Activated T-helper 2 cell treated with anti-CD3 and anti-CD28 coated beads, Interferon-gamma antibody, Interleukin-2, Interleukin-4, amounts not matched to agents 10 μg/mL and 5 μg/mL and 100 μg/mL, durations not matched to agents 14 hours and 24 hours and 36 hours (primary cell): Measurements from ENCODE around the gene EFEMP2. TPM values are rescaled to one million over a fixed set of nuclear protein-coding genes. Genes with fewer than 3 reads are reported as not detected.

ENCODE experiments used
- DNase-seq: peaks from one replicate; pipeline ENCODE4 v3.0.0; 2021; ENCODE audit warnings: low spot score
- H3K27ac Mint-ChIP-seq: one replicate; pipeline ENCODE4 v1.8.0; 2021; ENCODE audit warnings: mixed read lengths
- H3K27me3 Mint-ChIP-seq: one replicate; pipeline ENCODE4 v1.8.0; 2021; ENCODE audit warnings: low read depth, mixed read lengths
- H3K36me3 Mint-ChIP-seq: one replicate; pipeline ENCODE4 v1.8.0; 2021; ENCODE audit warnings: low read depth, mixed read lengths
- H3K4me1 Mint-ChIP-seq: one replicate; pipeline ENCODE4 v1.8.0; 2021; ENCODE audit warnings: low read depth, mixed read lengths
- H3K4me3 Mint-ChIP-seq: one replicate; pipeline ENCODE4 v1.8.0; 2021; ENCODE audit warnings: low read depth, mild to moderate bottlenecking, moderate library complexity, mixed read lengths
- H3K9me3 Mint-ChIP-seq: one replicate; pipeline ENCODE4 v1.8.0; 2021; ENCODE audit warnings: mixed read lengths
- intact Hi-C: fragments of 100-400 bp; cut with micrococcal nuclease; formaldehyde crosslinking; loops from one replicate; pipeline ENCODE4 v1.15.1; 2023
- total RNA-seq: library from RNA; stranded (reverse); gene quantifications from 2 replicates; pipeline ENCODE4 v1.2.3, GENCODE V29; 2022

EFEMP2 gene
- total RNA-seq, 1 donor from 2014 or later = 8.8 TPM

- intact Hi-C loops = no loop called here
- DNase-seq = no peak
- Mint-ChIP-seq H3K9me3 (no peaks in the 10 kb centered on the region), H3K4me3 (no peak overlapping the region), H3K27me3 (no peaks in the 10 kb centered on the region), H3K36me3 (peaks cover 57% of the 10 kb centered on the region), H3K27ac (no peak overlapping the region), H3K4me1 (peaks cover 9% of the 10 kb centered on the region)
Observed at GRCh38 chr11:65864706-65865471, 7.7 kb downstream of the EFEMP2 start.

- intact Hi-C loops = no loop called here
- DNase-seq = no peak
- Mint-ChIP-seq H3K27me3 (no peaks in the 10 kb centered on the region), H3K9me3 (no peaks in the 10 kb centered on the region), H3K4me3 (no peak overlapping the region), H3K36me3 (peaks cover 57% of the 10 kb centered on the region), H3K27ac (no peak overlapping the region), H3K4me1 (peaks cover 11% of the 10 kb centered on the region)
Observed at GRCh38 chr11:65863889-65864705, 8.5 kb downstream of the EFEMP2 start.

- peaks cover 18% of the 10 kb centered on the region for H3K4me1 Mint-ChIP-seq
- DNase-seq = no peak
- H3K9me3 Mint-ChIP-seq = no peaks in the 10 kb centered on the region
- H3K27me3 Mint-ChIP-seq = no peaks in the 10 kb centered on the region
- H3K27ac Mint-ChIP-seq = no peak overlapping the region
- H3K36me3 Mint-ChIP-seq = peaks cover 54% of the 10 kb centered on the region
- intact Hi-C loops = no loop called here
- peak overlapping the region; percentile 94 for H3K4me3 Mint-ChIP-seq
Observed at GRCh38 chr11:65862941-65863888, 9.4 kb downstream of the EFEMP2 start.

- Mint-ChIP-seq H3K27me3 (no peaks in the 10 kb centered on the region), H3K27ac (no peak overlapping the region), H3K9me3 (no peaks in the 10 kb centered on the region), H3K4me1 (peaks cover 18% of the 10 kb centered on the region), H3K4me3 (peak overlapping the region; percentile 94), H3K36me3 (peaks cover 47% of the 10 kb centered on the region)
- no peak for DNase-seq
- intact Hi-C loops = no loop called here
Observed at GRCh38 chr11:65862191-65862735, 10.3 kb downstream of the EFEMP2 start.

- peaks cover 20% of the 10 kb centered on the region for H3K4me1 Mint-ChIP-seq
- peak overlapping the region; percentile 94 for H3K4me3 Mint-ChIP-seq
- no peaks in the 10 kb centered on the region for H3K27me3 Mint-ChIP-seq
- intact Hi-C loops = no loop called here
- no peak for DNase-seq
- peak overlapping the region; percentile 48 for H3K27ac Mint-ChIP-seq
- H3K9me3 Mint-ChIP-seq = no peaks in the 10 kb centered on the region
- H3K36me3 Mint-ChIP-seq = peaks cover 48% of the 10 kb centered on the region
Observed at GRCh38 chr11:65861533-65862183, 10.9 kb downstream of the EFEMP2 start.

- peaks cover 53% of the 10 kb centered on the region for H3K36me3 Mint-ChIP-seq
- H3K27me3 Mint-ChIP-seq = no peaks in the 10 kb centered on the region
- H3K9me3 Mint-ChIP-seq = no peaks in the 10 kb centered on the region
- intact Hi-C loops = no loop called here
- DNase-seq = no peak
- H3K4me1 Mint-ChIP-seq = peaks cover 25% of the 10 kb centered on the region
- H3K27ac Mint-ChIP-seq = peak overlapping the region; percentile 92
- peak overlapping the region; percentile 94 for H3K4me3 Mint-ChIP-seq
Observed at GRCh38 chr11:65861165-65861505, 11.5 kb downstream of the EFEMP2 start.

- intact Hi-C loops = loop anchor here (1.0 kb wide), 2 partner anchors 129 to 192 kb away; partner anchors contain the start of gene SF3B2
- H3K27me3 Mint-ChIP-seq = no peaks in the 10 kb centered on the region
- H3K4me1 Mint-ChIP-seq = peaks cover 30% of the 10 kb centered on the region
- peak; percentile 94 for DNase-seq
- H3K27ac Mint-ChIP-seq = peak within 1 kb of the TSS; percentile 97
- H3K36me3 Mint-ChIP-seq = peaks cover 58% of the 10 kb centered on the region
- H3K4me3 Mint-ChIP-seq = peak within 1 kb of the TSS; percentile 94
- H3K9me3 Mint-ChIP-seq = no peaks in the 10 kb centered on the region
Observed at GRCh38 chr11:65860278-65861164, 12.1 kb downstream of the EFEMP2 start, which contains the start of gene MUS81. Gene MUS81 (plus strand): TSS chr11:65860433. CDS start chr11:65860754, 321 bp downstream.

GRCh38 chr11:65859812-65860277, 12.8 kb downstream of the EFEMP2 start:
- intact Hi-C loops = loop anchor here (1.0 to 10.0 kb wide), 9 partner anchors 13 to 775 kb away; partner anchors contain the start of genes BANF1, C11orf68, CDCA5 and DRAP1
- DNase-seq = no peak
- Mint-ChIP-seq H3K4me3 (peak overlapping the region; percentile 94), H3K27ac (peak overlapping the region; percentile 97), H3K4me1 (peaks cover 31% of the 10 kb centered on the region), H3K36me3 (peaks cover 58% of the 10 kb centered on the region), H3K27me3 (no peaks in the 10 kb centered on the region), H3K9me3 (no peaks in the 10 kb centered on the region)

GRCh38 chr11:65859095-65859811, 13.3 kb downstream of the EFEMP2 start:
- Mint-ChIP-seq H3K4me1 (peaks cover 34% of the 10 kb centered on the region), H3K27me3 (no peaks in the 10 kb centered on the region), H3K27ac (peak overlapping the region; percentile 97), H3K36me3 (peaks cover 61% of the 10 kb centered on the region), H3K9me3 (no peaks in the 10 kb centered on the region), H3K4me3 (peak overlapping the region; percentile 94)
- DNase-seq = peak; percentile 98
- intact Hi-C loops = loop anchor here (1.0 to 10.0 kb wide), 7 partner anchors 14 to 774 kb away; partner anchors contain the start of genes BANF1, C11orf68, CDCA5 and DRAP1

GRCh38 chr11:65858681-65859087, 13.9 kb downstream of the EFEMP2 start:
- DNase-seq = no peak
- intact Hi-C loops = loop anchor here (1.0 to 10.0 kb wide), 8 partner anchors 15 to 774 kb away; partner anchors contain the start of genes BANF1, C11orf68, CCDC85B and CDCA5
- H3K27ac Mint-ChIP-seq = peak overlapping the region; percentile 97
- peak overlapping the region; percentile 94 for H3K4me3 Mint-ChIP-seq
- peaks cover 61% of the 10 kb centered on the region for H3K36me3 Mint-ChIP-seq
- H3K4me1 Mint-ChIP-seq = peaks cover 36% of the 10 kb centered on the region
- H3K27me3 Mint-ChIP-seq = no peaks in the 10 kb centered on the region
- no peaks in the 10 kb centered on the region for H3K9me3 Mint-ChIP-seq
